ENCODE measurements around the gene OTUD5.

DNA sequence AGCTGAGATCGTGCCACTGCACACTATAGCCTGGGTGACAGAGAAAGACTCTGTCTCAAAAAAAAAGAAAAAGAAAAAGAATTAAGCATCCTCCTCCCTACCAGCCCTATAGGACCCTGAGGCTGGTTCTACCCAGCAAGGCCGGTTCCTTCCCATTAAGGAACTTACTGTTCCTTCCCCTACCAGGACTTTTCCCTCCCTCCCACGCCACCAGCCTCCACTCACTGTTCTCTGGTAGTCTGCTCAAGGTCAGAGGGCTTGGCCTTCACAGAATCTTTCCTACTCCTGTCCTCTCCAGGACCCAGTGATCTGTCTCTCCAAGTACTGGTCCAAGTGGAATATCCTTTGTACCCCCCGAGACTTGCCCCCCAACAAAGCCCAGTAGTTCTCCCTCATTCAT is 43.2 kb upstream of the OTUD5 start:
- no peak for TF ChIP-seq CTCF (IDR thresholded peaks at IDR 0.05)
- TF ChIP-seq POLR2A (IDR thresholded peaks at IDR 0.05): no peak

Data from heart left ventricle (tissue), 13 donors.